H1 (cell line): Measurements from ENCODE around the gene CD68. TPM values are rescaled to one million over a fixed set of nuclear protein-coding genes. Genes with fewer than 3 reads are reported as not detected.

Source experiments
- ASH2L ChIP-seq: fragments of 200-600, 300-600 bp; sonication (generic); IDR thresholded peaks from one replicate; pipeline ENCODE4 v1.7.1; 2017; ENCODE audit warnings: low read length
- BACH1 ChIP-seq: IDR thresholded peaks from 2 replicates; pipeline ENCODE4 v1.6.1; 2012; ENCODE audit warnings: low read length, improper control_type of control experiment
- CBX5 ChIP-seq: fragments of 300-800, 300-1000 bp; sonication (generic); IDR thresholded peaks from 2 replicates; pipeline ENCODE4 v1.7.1; 2016; ENCODE audit warnings: antibody characterized with exemption, low read length, low read depth
- NANOG ChIP-seq: IDR thresholded peaks from 2 replicates; pipeline ENCODE4 v1.6.1; 2011; ENCODE audit warnings: low read length, low read depth, mild to moderate bottlenecking, inconsistent platforms; ENCODE audit not compliant: insufficient read depth, poor library complexity, severe bottlenecking
- RAD21 ChIP-seq, 2 experiments: IDR thresholded peaks in 1 of 2; conservative IDR thresholded peaks in 1 of 2; 2 replicates each; pipeline ENCODE4 v1.6.1; 2011; ENCODE audit warnings: low read depth in 2 of 2, low read length in 2 of 2, improper control_type of control experiment in 1 of 2, inconsistent platforms in 1 of 2, mild to moderate bottlenecking in 1 of 2, moderate library complexity in 1 of 2
- SP2 ChIP-seq: IDR thresholded peaks from 2 replicates; pipeline ENCODE4 v1.6.1; 2012; ENCODE audit warnings: mild to moderate bottlenecking, low read length, inconsistent platforms
- polyA plus RNA-seq, 7 experiments: library from polyadenylated mRNA; depleted of rRNA in 3 of 7; stranded (reverse) in 5 of 7; unstranded in 2 of 7; fragments of >200 nt in 5 of 7; fragments of 200-250 nt in 2 of 7; gene quantifications; 1 replicate in 5 of 7; 2 replicates in 1 of 7; 4 replicates in 1 of 7; pipeline versions ENCODE4 v1.2.1 to v1.2.3, GENCODE V29; 2011 to 2013; ENCODE audit warnings: missing spikeins in 2 of 7, mixed read lengths in 2 of 7
- total RNA-seq: library from RNA; stranded (reverse); fragmentation: NEBNext Ultra II Directional; extraction: Animal tissue kit (Norgen Biotek cat#: 25700); gene quantifications from 2 replicates; pipeline ENCODE4 v1.2.1, GENCODE V29; 2021

Gene CD68
- total and polyA plus RNA-seq, 2 of the 8 experiments (the other 6 are each of a cell fraction or from before 2014, with no cell fraction given), result 0.18 TPM; not detected in 1

- TF ChIP-seq RAD21 (IDR thresholded peaks at IDR 0.05 in 1 of 2, conservative IDR thresholded peaks at IDR 0.05 in 1 of 2; ENCODE audit: low read depth in 2 of 2, low read length in 2 of 2) (peak in 1 of 2 experiments; percentile 26; a peak in 1 of 4 replicates), CBX5 (no peak), NANOG (no peak), BACH1 (no peak), ASH2L (no peak), SP2 (no peak)
Measured at GRCh38 chr17:7555320-7555948, 24.0 kb upstream of the CD68 start (continued).
